Measurements from ENCODE around the gene NAMPT.

The NAMPT gene

DNA sequence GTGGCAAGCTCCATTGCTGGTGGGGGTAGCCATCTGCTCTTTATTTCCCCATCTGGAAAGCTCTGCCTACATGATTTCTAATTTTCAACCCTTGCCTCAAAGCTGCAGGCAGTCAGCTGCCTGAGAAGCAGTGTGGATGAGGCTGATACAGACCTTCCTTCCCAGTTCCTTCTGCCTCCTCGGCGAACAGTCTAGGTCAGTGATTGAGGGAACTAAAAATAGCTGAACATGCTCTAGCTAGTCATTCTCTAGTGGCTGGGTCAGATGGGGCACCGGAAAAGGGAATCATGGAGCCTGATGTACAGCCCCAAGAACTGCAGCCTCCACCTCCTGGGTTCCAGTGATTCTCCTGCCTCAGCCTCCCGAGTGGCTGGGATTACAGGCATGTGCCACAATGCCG, 48.7 kb downstream of the NAMPT start:
- intact Hi-C loops (cut with DNase I; ENCODE audit: low total_unique reads): no loop called here
- Histone ChIP-seq H3K27me3 (no peaks in the 10 kb centered on the region), H3K4me3 (no peak overlapping the region), H3K36me3 (no peaks in the 10 kb centered on the region), H3K27ac (peak overlapping the region in 1 of 2 donors; percentile 6), H3K4me1 (peaks cover 0 to 19% (median 4%) of the 10 kb centered on the region in 4 donors), H3K9me3 (no peaks in the 10 kb centered on the region)
- DNase-seq: no peak
- TF ChIP-seq, protein P1, sequence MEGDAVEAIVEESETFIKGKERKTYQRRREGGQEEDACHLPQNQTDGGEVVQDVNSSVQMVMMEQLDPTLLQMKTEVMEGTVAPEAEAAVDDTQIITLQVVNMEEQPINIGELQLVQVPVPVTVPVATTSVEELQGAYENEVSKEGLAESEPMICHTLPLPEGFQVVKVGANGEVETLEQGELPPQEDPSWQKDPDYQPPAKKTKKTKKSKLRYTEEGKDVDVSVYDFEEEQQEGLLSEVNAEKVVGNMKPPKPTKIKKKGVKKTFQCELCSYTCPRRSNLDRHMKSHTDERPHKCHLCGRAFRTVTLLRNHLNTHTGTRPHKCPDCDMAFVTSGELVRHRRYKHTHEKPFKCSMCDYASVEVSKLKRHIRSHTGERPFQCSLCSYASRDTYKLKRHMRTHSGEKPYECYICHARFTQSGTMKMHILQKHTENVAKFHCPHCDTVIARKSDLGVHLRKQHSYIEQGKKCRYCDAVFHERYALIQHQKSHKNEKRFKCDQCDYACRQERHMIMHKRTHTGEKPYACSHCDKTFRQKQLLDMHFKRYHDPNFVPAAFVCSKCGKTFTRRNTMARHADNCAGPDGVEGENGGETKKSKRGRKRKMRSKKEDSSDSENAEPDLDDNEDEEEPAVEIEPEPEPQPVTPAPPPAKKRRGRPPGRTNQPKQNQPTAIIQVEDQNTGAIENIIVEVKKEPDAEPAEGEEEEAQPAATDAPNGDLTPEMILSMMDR (IDR thresholded peaks at IDR 0.05): no peak

DNA sequence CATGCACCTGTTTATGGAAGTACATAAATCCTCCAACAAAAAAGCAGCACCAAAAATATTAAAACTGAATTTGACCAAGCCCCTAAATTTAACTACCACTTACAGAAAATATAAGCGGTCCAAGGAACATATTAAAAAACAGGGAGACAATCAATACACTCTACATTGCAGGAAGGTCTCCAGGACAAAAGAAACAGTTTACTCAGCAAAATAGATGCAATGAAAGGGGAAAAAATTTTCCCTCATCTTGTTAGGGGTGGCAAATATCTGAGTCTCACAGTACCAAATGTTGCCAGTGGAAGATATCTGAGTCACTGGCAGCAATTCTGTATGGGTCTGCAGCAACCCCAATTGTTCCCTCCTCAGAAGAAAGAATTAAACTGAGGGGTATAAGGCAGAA, 50.4 kb downstream of the NAMPT start:
- Histone ChIP-seq H3K4me3 (no peak overlapping the region), H3K27me3 (no peaks in the 10 kb centered on the region), H3K4me1 (peaks cover 0 to 17% (median 4%) of the 10 kb centered on the region in 4 donors), H3K27ac (no peak overlapping the region), H3K36me3 (no peaks in the 10 kb centered on the region), H3K9me3 (no peaks in the 10 kb centered on the region)
- TF ChIP-seq, protein P1 (IDR thresholded peaks at IDR 0.05): no peak
- DNase-seq: no peak
- intact Hi-C loops (cut with DNase I; ENCODE audit: low total_unique reads): no loop called here

DNA sequence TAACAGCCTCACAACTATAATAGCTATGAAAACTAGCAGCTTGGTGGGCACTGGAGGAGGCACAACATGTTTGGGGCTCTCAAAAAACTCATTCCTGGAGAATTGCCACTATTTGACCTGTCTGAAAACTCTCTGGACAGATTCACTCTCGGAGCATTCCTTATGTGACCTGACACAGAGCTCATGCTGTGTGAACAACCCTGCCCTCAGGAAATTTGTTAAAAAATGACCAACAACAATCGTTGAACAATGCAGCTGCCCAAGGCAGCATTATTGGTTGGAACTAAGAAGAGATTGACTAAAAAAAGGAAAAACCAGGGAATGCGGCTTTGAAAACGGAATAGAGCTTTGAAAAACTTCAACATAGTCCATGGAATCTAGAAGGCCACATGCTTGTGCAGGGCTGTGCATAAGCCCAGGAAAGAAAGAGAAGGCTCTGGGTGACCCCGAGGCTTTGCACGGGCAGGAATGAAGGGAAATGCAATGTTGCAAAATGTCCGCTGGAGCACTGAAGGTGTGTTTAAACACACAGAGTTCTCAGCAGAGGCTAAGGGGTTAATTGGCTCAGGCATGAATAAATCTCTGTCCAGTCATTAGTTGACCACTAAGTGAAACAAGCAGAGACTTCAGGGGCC, 52.8 kb downstream of the NAMPT start:
- H3K27me3 ChIP-seq: no peaks in the 10 kb centered on the region
- H3K4me1 ChIP-seq: peaks cover 0 to 14% (median 4%) of the 10 kb centered on the region in 4 donors
- no peaks in the 10 kb centered on the region for H3K36me3 ChIP-seq
- intact Hi-C loops (cut with DNase I; ENCODE audit: low total_unique reads): no loop called here
- no peak overlapping the region for H3K27ac ChIP-seq
- H3K9me3 ChIP-seq: no peaks in the 10 kb centered on the region
- DNase-seq: no peak
- H3K4me3 ChIP-seq: no peak overlapping the region
- TF ChIP-seq, protein P1 (IDR thresholded peaks at IDR 0.05): no peak

GRCh38 chr7:106225856-106226255, 58.9 kb downstream of the NAMPT start:
- Histone ChIP-seq H3K36me3 (no peaks in the 10 kb centered on the region), H3K4me1 (peaks cover 0 to 12% (median 2%) of the 10 kb centered on the region in 4 donors), H3K27me3 (no peaks in the 10 kb centered on the region), H3K9me3 (no peaks in the 10 kb centered on the region), H3K4me3 (no peak overlapping the region), H3K27ac (no peak overlapping the region)
- intact Hi-C loops (cut with DNase I; ENCODE audit: low total_unique reads): no loop called here
- DNase-seq: no peak
- TF ChIP-seq, protein P1 (IDR thresholded peaks at IDR 0.05): no peak

- no peak for DNase-seq
- intact Hi-C loops (cut with DNase I; ENCODE audit: low total_unique reads): no loop called here
- Histone ChIP-seq H3K27ac (no peak overlapping the region), H3K27me3 (no peaks in the 10 kb centered on the region), H3K4me1 (peaks cover 0 to 12% (median 2%) of the 10 kb centered on the region in 4 donors), H3K4me3 (no peak overlapping the region), H3K9me3 (no peaks in the 10 kb centered on the region), H3K36me3 (no peaks in the 10 kb centered on the region)
- TF ChIP-seq, protein P1 (IDR thresholded peaks at IDR 0.05): no peak
Measured at GRCh38 chr7:106224797-106225196, 60.0 kb downstream of the NAMPT start.

Data from tibial artery (tissue), 4 donors.